HG02884 (cell line): Measurements from ENCODE around the gene CNTN1.
A peak's percentile ranks its signal among the peaks of the same experiment; 100 is the strongest.

Source experiments
- ATAC-seq: cut with Tn5 transposase; IDR thresholded peaks from one replicate; pipeline ENCODE4 v1.9.1; 2021; ENCODE audit warnings: mild to moderate bottlenecking, moderate library complexity; ENCODE audit not compliant: unreplicated experiment

Gene CNTN1

GRCh38 chr12:40834321-40834720 lies 142.1 kb downstream of the CNTN1 start:
- no peak for ATAC-seq

GRCh38 chr12:40837891-40838429 lies 145.7 kb downstream of the CNTN1 start:
- ATAC-seq: no peak

GRCh38 chr12:40843495-40843894 lies 151.3 kb downstream of the CNTN1 start:
- ATAC-seq: no peak

- ATAC-seq: no peak
Observed at GRCh38 chr12:40853221-40853620, 161.0 kb downstream of the CNTN1 start.

GRCh38 chr12:40854604-40855003 lies 162.4 kb downstream of the CNTN1 start:
- no peak for ATAC-seq

GRCh38 chr12:40864891-40865290 lies 172.7 kb downstream of the CNTN1 start:
- no peak for ATAC-seq

GRCh38 chr12:40870981-40871380 lies 178.7 kb downstream of the CNTN1 start:
- no peak for ATAC-seq

GRCh38 chr12:40874868-40875267 lies 182.6 kb downstream of the CNTN1 start:
- no peak for ATAC-seq

GRCh38 chr12:40889329-40889728 lies 197.1 kb downstream of the CNTN1 start:
- no peak for ATAC-seq

- ATAC-seq: no peak
Observed at GRCh38 chr12:40892528-40892927, 200.3 kb downstream of the CNTN1 start.

GRCh38 chr12:40898505-40898904 lies 206.3 kb downstream of the CNTN1 start:
- no peak for ATAC-seq

GRCh38 chr12:40903040-40903439 lies 210.8 kb downstream of the CNTN1 start:
- no peak for ATAC-seq

GRCh38 chr12:40907115-40907527 lies 214.9 kb downstream of the CNTN1 start:
- ATAC-seq: peak; percentile 95

- no peak for ATAC-seq
Observed at GRCh38 chr12:40911676-40912075, 219.4 kb downstream of the CNTN1 start.

GRCh38 chr12:40915172-40915571 lies 222.9 kb downstream of the CNTN1 start:
- ATAC-seq: no peak

GRCh38 chr12:40917561-40917960 lies 225.3 kb downstream of the CNTN1 start:
- no peak for ATAC-seq

GRCh38 chr12:40921563-40922163 lies 229.4 kb downstream of the CNTN1 start:
- ATAC-seq: no peak

- no peak for ATAC-seq
Observed at GRCh38 chr12:40937891-40938290, 245.7 kb downstream of the CNTN1 start.

- no peak for ATAC-seq
Observed at GRCh38 chr12:40942326-40942725, 250.1 kb downstream of the CNTN1 start.

GRCh38 chr12:40945772-40946171 lies 253.5 kb downstream of the CNTN1 start:
- ATAC-seq: no peak

GRCh38 chr12:40946612-40947194 lies 254.5 kb downstream of the CNTN1 start:
- no peak for ATAC-seq

GRCh38 chr12:40947797-40948196 lies 255.6 kb downstream of the CNTN1 start:
- no peak for ATAC-seq

- ATAC-seq: no peak
Observed at GRCh38 chr12:40953076-40953475, 260.8 kb downstream of the CNTN1 start.
